ENCODE data around the gene TNFRSF14.
"Not testable (repeated sequence)": the region's sequence is repeated elsewhere in the genome, so short reads cannot be mapped to it uniquely, and the experiment has no call there.

The TNFRSF14 gene

GRCh38 chr1:2546515-2547209 lies 9.5 kb upstream of the TNFRSF14 start:
- peak; percentile 55 for DNase-seq (ENCODE audit: low read depth)
- H3K4me3 ChIP-seq (ENCODE audit: control insufficient read depth, low read depth, low read length), result peak overlapping the region; percentile 41
- no peak for TF ChIP-seq CTCF (conservative IDR thresholded peaks at IDR 0.05; ENCODE audit: control insufficient read depth, insufficient read depth, low read depth, low read length)

- DNase-seq (ENCODE audit: low read depth), result no peak
- H3K4me3 ChIP-seq (ENCODE audit: control insufficient read depth, low read depth, low read length), result no peak overlapping the region
- no peak for TF ChIP-seq CTCF (conservative IDR thresholded peaks at IDR 0.05; ENCODE audit: control insufficient read depth, insufficient read depth, low read depth, low read length)
These were observed 8.7 kb upstream of the TNFRSF14 start for GRCh38 chr1:2547210-2548067.

GRCh38 chr1:2548068-2548589 lies 8.0 kb upstream of the TNFRSF14 start:
- no peak overlapping the region for H3K4me3 ChIP-seq (ENCODE audit: control insufficient read depth, low read depth, low read length)
- peak; percentile 57 for DNase-seq (ENCODE audit: low read depth)
- TF ChIP-seq CTCF (conservative IDR thresholded peaks at IDR 0.05; ENCODE audit: control insufficient read depth, insufficient read depth, low read depth, low read length), result peak; percentile 84

GRCh38 chr1:2549367-2550029 lies 6.7 kb upstream of the TNFRSF14 start:
- not testable (repeated sequence) for DNase-seq (ENCODE audit: low read depth); H3K4me3 ChIP-seq (ENCODE audit: control insufficient read depth, low read depth, low read length)

GRCh38 chr1:2550309-2550861 lies 5.8 kb upstream of the TNFRSF14 start:
- H3K4me3 ChIP-seq (ENCODE audit: control insufficient read depth, low read depth, low read length); DNase-seq (ENCODE audit: low read depth): not testable (repeated sequence)

- not testable (repeated sequence) for DNase-seq (ENCODE audit: low read depth); H3K4me3 ChIP-seq (ENCODE audit: control insufficient read depth, low read depth, low read length)
These were observed 4.6 kb upstream of the TNFRSF14 start for GRCh38 chr1:2551544-2551943.

GRCh38 chr1:2552189-2552588 lies 4.0 kb upstream of the TNFRSF14 start:
- TF ChIP-seq CTCF (conservative IDR thresholded peaks at IDR 0.05; ENCODE audit: control insufficient read depth, insufficient read depth, low read depth, low read length), result no peak
- DNase-seq (ENCODE audit: low read depth), result no peak
- H3K4me3 ChIP-seq (ENCODE audit: control insufficient read depth, low read depth, low read length), result no peak overlapping the region

GRCh38 chr1:2553076-2553475 lies 3.1 kb upstream of the TNFRSF14 start:
- not testable (repeated sequence) for H3K4me3 ChIP-seq (ENCODE audit: control insufficient read depth, low read depth, low read length); DNase-seq (ENCODE audit: low read depth)

Measured in fibroblast of mammary gland (primary cell).